ENCODE data around the gene F2. TPM values are rescaled to one million over a fixed set of nuclear protein-coding genes. Genes with fewer than 3 reads are reported as not detected.
A peak's percentile ranks its signal among the peaks of the same experiment; 100 is the strongest.

The F2 gene
- total and polyA plus RNA-seq, 2 donors (not counting 1 experiment from before 2014, with no cell fraction given), result not detected

- WGBS (ENCODE audit: insufficient coverage), result 90% methylated on average over 5 of the region's 10 CpGs
Observed at GRCh38 chr11:46677991-46678740, 40.8 kb upstream of the F2 start.

More at GRCh38 chr11:46677991-46678740, 40.8 kb upstream of the F2 start:
- intact Hi-C loops (cut with micrococcal nuclease), result no loop called here
- no peak overlapping the region for H3K4me3 Mint-ChIP-seq
- no peak overlapping the region for H3K4me3 ChIP-seq (ENCODE audit: control extremely low read depth in 1 of 5, extremely low read depth in 1 of 5, insufficient read depth in 1 of 5, low read depth in 2 of 5, low read length in 4 of 5)
- H4K20me1 ChIP-seq (ENCODE audit: control insufficient read depth, insufficient read depth, low read length, poor library complexity, severe bottlenecking), result no peaks in the 10 kb centered on the region
- TF ChIP-seq EZH2 (IDR thresholded peaks at IDR 0.05; ENCODE audit: borderline replicate concordance, insufficient read depth, low read depth, low read length, poor library complexity, severe bottlenecking) (no peak), CTCF (IDR thresholded peaks at IDR 0.05) (no peak)
- no peak for DNase-seq
- H3K36me3 ChIP-seq (replicated peaks in 1 of 2; ENCODE audit: control extremely low read depth in 1 of 2, control insufficient read depth in 1 of 2, extremely low read depth in 1 of 2, insufficient read depth in 2 of 2, low read length in 1 of 2), result peaks cover under 1 to 45% of the 10 kb centered on the region in 2 experiments
- H3K9me3 ChIP-seq (ENCODE audit: control extremely low read depth in 1 of 3, control insufficient read depth in 2 of 3, insufficient read depth in 1 of 3, low read length in 2 of 3), result no peaks in the 10 kb centered on the region
- H3K27me3 Mint-ChIP-seq, result no peaks in the 10 kb centered on the region
- peaks cover 33% of the 10 kb centered on the region for H3K4me1 Mint-ChIP-seq
- ChIA-PET POLR2A (no interaction called here), CTCF (interaction anchor here (0.7 kb wide), 1 partner anchor 34 kb away, joined by 3 read pairs; no protein-coding TSS in a partner anchor)
- no peaks in the 10 kb centered on the region for H3K9me3 Mint-ChIP-seq (ENCODE audit: insufficient read depth)
- H3K4me1 ChIP-seq (ENCODE audit: control insufficient read depth in 2 of 2, insufficient read depth in 2 of 2, low read length in 2 of 2), result peaks cover 29 to 36% of the 10 kb centered on the region in 2 donors
- no peak overlapping the region for H2AFZ ChIP-seq (ENCODE audit: insufficient read depth, low read depth, low read length, poor library complexity, severe bottlenecking)
- H3K27me3 ChIP-seq (replicated peaks in 1 of 4; ENCODE audit: control extremely low read depth in 1 of 4, control insufficient read depth in 3 of 4, insufficient read depth in 4 of 4, low read length in 3 of 4), result no peaks in the 10 kb centered on the region
- no peak overlapping the region for H3K4me2 ChIP-seq (replicated peaks; ENCODE audit: low read depth, low read length, poor library complexity, severe bottlenecking)
- ATAC-seq (ENCODE audit: low read depth), result no peak
- peak overlapping the region; percentile 50 for H3K27ac Mint-ChIP-seq
- no peak overlapping the region for H3K27ac ChIP-seq (ENCODE audit: low read length in 2 of 2)
- H3K9ac ChIP-seq (ENCODE audit: low read length), result no peak overlapping the region
- H3K79me2 ChIP-seq (ENCODE audit: control insufficient read depth, insufficient read depth, low read length), result no peaks in the 10 kb centered on the region

All from B cell (primary cell).